HG02943 (cell line): ENCODE measurements around the gene SLC4A8.

ENCODE experiments used
- ATAC-seq: cut with Tn5 transposase; IDR thresholded peaks from one replicate; pipeline ENCODE4 v1.9.1; 2021; ENCODE audit warnings: mild to moderate bottlenecking, low read depth, moderate library complexity; ENCODE audit not compliant: unreplicated experiment

SLC4A8 gene

GRCh38 chr12:51424662-51425539 is at the start of gene SLC4A8:
Gene SLC4A8, plus strand, starts transcription at chr12:51424831. Its CDS starts 157 bp downstream, at chr12:51424988.
- peak; percentile 77 for ATAC-seq

- ATAC-seq, result no peak
Observed at GRCh38 chr12:51374856-51375255, 49.8 kb upstream of the SLC4A8 start.

- ATAC-seq, result no peak
Observed at GRCh38 chr12:51377099-51377984, 47.3 kb upstream of the SLC4A8 start.

DNA sequence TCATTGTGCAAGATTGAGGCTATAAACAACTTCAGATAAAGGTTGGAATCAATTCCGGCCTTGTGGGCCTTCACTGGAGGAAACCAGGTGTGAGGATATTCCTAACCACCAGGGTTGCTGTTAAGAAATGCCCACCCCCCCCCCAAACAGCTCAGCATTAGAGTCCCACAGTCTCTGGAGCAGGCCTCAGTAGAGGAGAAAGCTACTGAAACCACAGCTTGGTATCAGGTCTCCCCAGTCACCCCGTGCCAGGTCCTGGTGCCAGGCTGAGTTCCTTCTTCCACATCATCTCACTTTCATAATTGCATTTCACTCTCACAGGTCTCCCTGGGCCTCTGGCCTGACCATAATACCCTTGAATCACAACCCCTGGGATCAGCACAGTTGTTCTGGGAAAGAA is 45.9 kb upstream of the SLC4A8 start:
- ATAC-seq, result no peak

- no peak for ATAC-seq
Observed at GRCh38 chr12:51379571-51379970, 45.1 kb upstream of the SLC4A8 start.

DNA sequence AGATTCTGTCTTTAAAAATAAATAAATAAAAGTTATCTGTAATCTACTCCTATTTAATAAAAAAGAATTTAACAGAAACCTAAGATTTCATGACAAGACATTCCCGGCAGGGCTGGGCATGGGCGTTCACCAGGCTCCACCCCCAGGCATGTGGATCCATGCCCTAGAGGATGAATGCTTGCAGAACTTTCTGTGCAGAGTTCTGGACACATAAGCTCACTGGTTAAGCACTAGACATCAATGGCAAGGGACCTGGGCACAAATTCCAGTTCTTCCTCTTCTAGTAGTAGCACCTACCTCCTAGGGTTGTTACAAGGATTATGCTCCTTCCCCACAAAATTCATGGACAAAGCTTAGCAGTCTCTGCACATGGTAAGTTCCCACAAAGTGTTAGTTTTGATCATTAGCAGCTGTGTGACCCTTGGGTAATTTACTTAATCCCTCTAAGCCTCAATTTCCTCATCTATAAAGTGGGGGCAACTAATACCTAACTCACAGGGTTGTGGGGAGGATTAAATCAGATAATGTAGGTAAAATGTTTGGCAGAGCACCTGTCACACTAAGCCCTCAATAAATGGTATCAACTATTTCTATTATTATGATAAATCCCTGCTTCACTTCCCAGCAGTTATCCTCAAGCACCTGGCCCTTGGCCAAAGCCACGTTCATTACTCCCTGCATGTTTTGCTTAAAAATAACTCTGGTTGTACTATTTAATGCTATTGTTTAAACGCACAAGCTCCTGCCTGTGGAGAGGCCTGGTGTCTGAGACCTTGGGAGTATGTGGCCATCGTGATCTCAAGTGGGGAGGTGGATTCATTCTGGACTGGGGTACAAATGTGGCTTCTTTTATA is 43.2 kb upstream of the SLC4A8 start:
- no peak for ATAC-seq

GRCh38 chr12:51382173-51382572 is 42.5 kb upstream of the SLC4A8 start:
- ATAC-seq, result no peak

GRCh38 chr12:51383269-51383905 is 41.2 kb upstream of the SLC4A8 start:
- no peak for ATAC-seq

GRCh38 chr12:51386351-51386750 is 38.3 kb upstream of the SLC4A8 start:
- ATAC-seq, result no peak

GRCh38 chr12:51388069-51388799 is 36.4 kb upstream of the SLC4A8 start:
- no peak for ATAC-seq

DNA sequence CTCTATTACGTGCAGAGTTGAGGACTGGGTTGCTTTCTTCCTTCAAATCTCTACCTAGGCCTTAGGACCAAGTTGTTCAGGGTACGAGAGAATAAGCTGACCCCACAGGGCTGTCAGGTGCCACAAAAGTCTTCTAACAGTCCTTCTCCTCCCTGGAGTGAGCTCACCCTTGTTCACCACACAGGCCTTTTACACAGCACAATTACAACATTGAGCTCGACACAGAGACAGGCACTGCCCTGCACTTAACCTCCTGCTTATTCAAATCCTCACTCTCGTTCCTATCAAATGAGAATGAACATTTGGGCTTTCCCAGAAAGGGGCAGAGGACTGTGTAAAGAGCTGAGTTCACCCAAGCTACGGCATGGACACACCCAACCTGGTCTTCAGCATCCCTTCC is 35.8 kb upstream of the SLC4A8 start:
- ATAC-seq, result no peak

DNA sequence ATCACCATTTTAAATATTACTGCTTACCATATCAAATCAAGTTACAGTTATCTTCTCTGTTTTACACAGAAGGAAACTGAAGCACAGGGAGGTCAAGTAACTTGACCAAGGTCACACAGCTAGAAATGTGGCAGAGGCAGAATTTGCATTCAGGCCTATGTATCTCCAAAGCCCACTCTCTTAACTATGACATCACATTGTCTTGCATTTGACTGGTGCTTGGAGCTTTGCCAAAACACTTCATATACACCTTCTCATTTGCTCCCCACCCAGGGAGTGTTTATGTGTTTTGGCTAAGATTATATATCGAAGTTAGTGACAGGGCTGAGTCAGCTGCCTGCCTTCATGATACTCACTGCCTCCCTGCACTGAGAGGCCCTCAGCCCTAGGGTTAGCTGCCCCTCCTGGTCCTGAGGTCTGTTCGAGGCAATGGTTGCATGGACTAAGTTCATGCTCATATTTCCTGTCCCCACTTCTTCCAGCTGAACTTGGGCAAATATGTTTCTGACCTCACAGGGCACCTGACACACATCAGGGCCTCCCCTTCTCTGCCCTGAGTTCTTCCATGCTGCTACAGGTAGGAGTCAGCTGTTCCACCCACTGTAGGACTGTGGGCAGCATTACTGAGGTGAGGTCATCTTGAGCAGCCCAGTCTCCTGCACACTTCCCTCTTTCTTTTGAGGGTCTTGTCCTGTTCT is 35.2 kb upstream of the SLC4A8 start:
- no peak for ATAC-seq

GRCh38 chr12:51390457-51390856 is 34.2 kb upstream of the SLC4A8 start:
- ATAC-seq, result no peak

DNA sequence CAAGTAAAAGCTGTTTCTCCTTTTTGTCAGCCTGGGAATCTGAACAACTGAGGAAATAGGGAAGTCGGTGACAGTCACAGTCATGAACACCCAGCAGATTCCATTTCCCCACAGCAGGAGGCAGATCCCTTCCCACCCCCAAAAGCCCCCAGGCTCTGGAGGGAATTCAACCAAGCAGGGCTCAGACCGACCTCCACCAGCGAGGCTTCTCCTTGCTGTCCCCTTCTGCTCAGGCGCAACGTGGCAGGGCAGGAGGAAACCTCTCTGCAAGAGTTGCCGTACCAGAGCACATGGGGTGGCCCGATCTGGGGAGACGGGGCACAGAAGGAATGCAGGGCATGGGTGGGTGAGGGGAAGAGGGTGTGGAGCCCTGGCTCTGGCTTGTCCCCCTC is 33.7 kb upstream of the SLC4A8 start:
- ATAC-seq, result peak; percentile 17

DNA sequence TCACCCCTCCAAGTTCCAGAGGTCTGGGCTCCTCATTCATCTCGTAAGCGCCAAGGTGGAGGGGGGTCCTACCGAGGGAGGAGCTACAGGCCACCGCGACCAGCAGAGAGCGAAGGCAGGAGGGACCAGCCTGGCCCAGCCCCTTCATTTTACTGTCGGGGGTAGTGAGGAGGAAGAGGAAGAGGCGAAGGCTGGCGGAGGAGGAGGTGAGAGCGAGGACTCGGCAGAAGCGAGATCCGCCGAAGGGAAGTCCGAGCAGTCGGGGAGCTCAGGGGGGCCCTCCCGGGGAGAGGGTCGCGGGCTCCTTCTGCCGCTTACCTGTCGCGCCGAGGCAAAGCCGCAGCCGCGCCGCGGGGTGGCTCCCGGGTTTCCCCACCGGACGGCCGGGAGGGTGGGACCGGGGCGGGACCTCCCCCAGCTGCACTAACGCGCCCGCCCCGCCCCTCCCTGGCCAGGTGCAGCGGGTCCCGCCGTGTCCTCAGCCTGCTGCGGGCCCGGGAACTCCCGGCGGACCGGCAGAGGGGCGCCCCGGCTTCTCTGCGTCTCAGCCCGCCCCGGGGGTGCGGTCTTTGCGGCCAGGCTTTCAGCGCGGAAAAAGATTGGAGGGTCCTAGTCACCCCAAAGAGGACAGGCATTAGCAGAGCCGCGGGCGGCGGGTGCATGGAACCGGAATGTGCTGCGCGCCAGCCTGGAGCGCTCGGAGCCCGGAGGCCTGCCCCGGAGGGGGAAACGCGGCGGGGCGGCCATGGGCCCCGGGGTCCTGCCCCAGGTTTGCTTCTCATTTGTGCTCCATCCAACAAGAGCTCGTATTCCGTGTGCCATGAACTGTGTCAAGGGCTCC is 33.1 kb upstream of the SLC4A8 start, which contains the start of gene GALNT6:
TSS of gene GALNT6 (minus strand) at position 124 of the 841 bp plus-strand sequence. CDS start 11,625 bp downstream, outside the sequence.
- ATAC-seq, result peak; percentile 40

GRCh38 chr12:51392556-51393237 is 31.9 kb upstream of the SLC4A8 start:
- no peak for ATAC-seq
